HepG2 (cell line): ENCODE data around the gene CNDP1. TPM values are rescaled to one million over a fixed set of nuclear protein-coding genes. Genes with fewer than 3 reads are reported as not detected.
"Not testable (repeated sequence)": the region's sequence is repeated elsewhere in the genome, so short reads cannot be mapped to it uniquely, and the experiment has no call there.

Experiments
- ATAC-seq: fragments of 200-7000 bp; cut with Tn5 transposase; 3 replicates; pipeline ENCODE4 v1.9.1; 2020; ENCODE audit warnings: mild to moderate bottlenecking, moderate library complexity
- BruUV-seq: library from RNA; stranded (reverse); fragments of 400-500 nt; replicated peaks from 2 replicates; lab custom pipeline; 2021; lab: Mats Ljungman, UMichigan
- CTCF ChIA-PET: fragments of 300-600 bp; formaldehyde crosslinking; extraction: SDS; loops from one replicate; lab custom pipeline; 2021; ENCODE audit warnings: low total read pairs, inconsistent platforms, low intra/inter-chr PET ratio; lab: Yijun Ruan, JAX
- POLR2A ChIA-PET: fragments of 350-600 bp; sonication (Branson Sonifier 250); formaldehyde crosslinking; loops from one replicate; lab custom pipeline; 2020; ENCODE audit warnings: antibody characterized with exemption, inconsistent platforms; lab: Yijun Ruan, JAX
- DNase-seq: peaks from one replicate; pipeline ENCODE4 v3.0.0-alpha.2; 2015; ENCODE audit warnings: low spot score
- FAIRE-seq: peaks from 3 replicates; lab custom pipeline; 2011; peaks lifted over from hg19 to GRCh38; lab: Jason Lieb, UNC
- H2AFZ ChIP-seq: one replicate; pipeline ENCODE4 v1.6.1; 2011; ENCODE audit warnings: low read length, inconsistent platforms
- H3K27ac ChIP-seq: fragments of 300-600 bp; 3 replicates; pipeline ENCODE4 v1.8.0; 2011; ENCODE audit warnings: mixed run types, mild to moderate bottlenecking, mixed read lengths, low read length, inconsistent platforms; ENCODE audit not compliant: insufficient read depth; ENCODE audit errors: extremely low read length
- H3K27me3 ChIP-seq, 2 experiments: fragments of 200-600 bp in 1 of 2; 2 replicates in 1 of 2; 3 replicates in 1 of 2; pipeline versions ENCODE4 v1.6.0 to v1.8.0; 2011; ENCODE audit warnings: low read length in 2 of 2, mild to moderate bottlenecking in 2 of 2, moderate library complexity in 2 of 2, inconsistent platforms in 1 of 2; ENCODE audit not compliant: insufficient read depth in 2 of 2, control insufficient read depth in 1 of 2
- H3K36me3 ChIP-seq, 2 experiments: fragments of 200-600 bp in 1 of 2; replicated peaks in 1 of 2; 2 replicates in 1 of 2; 3 replicates in 1 of 2; pipeline versions ENCODE4 v1.5.1 to v1.8.0; 2011; ENCODE audit warnings: low read length in 2 of 2, inconsistent platforms in 1 of 2; ENCODE audit not compliant: insufficient read depth in 2 of 2, control insufficient read depth in 1 of 2
- H3K4me1 ChIP-seq: 2 replicates; pipeline ENCODE4 v1.5.1; 2012; ENCODE audit warnings: low read length, inconsistent platforms; ENCODE audit not compliant: insufficient read depth
- H3K4me2 ChIP-seq: 2 replicates; pipeline ENCODE4 v1.6.0; 2011; ENCODE audit warnings: low read depth, low read length, inconsistent platforms
- H3K4me3 ChIP-seq, 3 experiments: fragments of 200-600 bp in 1 of 3; sonication (generic), shearing (Covaris generic) in 1 of 3; replicated peaks in 1 of 3; 2 replicates each; pipeline ENCODE4 v1.5.1; 2011 to 2016; ENCODE audit warnings: low read length in 3 of 3, inconsistent platforms in 2 of 3, low read depth in 2 of 3, mild to moderate bottlenecking in 2 of 3, control low read depth in 1 of 3, mixed read lengths in 1 of 3; ENCODE audit not compliant: insufficient read depth in 1 of 3
- H3K79me2 ChIP-seq: one replicate; pipeline ENCODE4 v1.6.1; 2011; ENCODE audit warnings: low read length, inconsistent platforms; ENCODE audit not compliant: insufficient read depth
- H3K9ac ChIP-seq: 2 replicates; pipeline ENCODE4 v1.6.0; 2011; ENCODE audit warnings: mild to moderate bottlenecking, low read depth, low read length, inconsistent platforms; ENCODE audit not compliant: insufficient read depth
- H3K9me3 ChIP-seq: 2 replicates; pipeline ENCODE4 v1.5.1; 2012; ENCODE audit warnings: mild to moderate bottlenecking, low read length
- H4K20me1 ChIP-seq: 2 replicates; pipeline ENCODE4 v1.6.0; 2011; ENCODE audit warnings: inconsistent platforms, mild to moderate bottlenecking, low read length, moderate library complexity; ENCODE audit not compliant: insufficient read depth
- KIAA2018 ChIP-seq: sonication (generic); formaldehyde crosslinking; IDR thresholded peaks from 2 replicates; pipeline ENCODE4 v1.5.0; 2020; ENCODE audit warnings: mild to moderate bottlenecking, missing genetic modification reagents, borderline replicate concordance
- WGBS: methylation state at CpG from one replicate; pipeline ENCODE4 v1.1.6; 2017; ENCODE audit warnings: low lambda C conversion rate; 5-methylcytosine and 5-hydroxymethylcytosine counted together
- in situ Hi-C: cut with HindIII; loops from 2 replicates; pipeline ENCODE4 v1.10.0; 2017; ENCODE audit warnings: low pct_unique_long_range_greater_than_20kb; ENCODE audit not compliant: extremely low pct_ligation_motif_present
- intact Hi-C: fragments of 100-400 bp; cut with micrococcal nuclease; formaldehyde crosslinking; loops from one replicate; pipeline ENCODE4 v1.10.0; 2022; ENCODE audit not compliant: unreplicated experiment
- polyA plus RNA-seq, 8 experiments: library from polyadenylated mRNA; depleted of rRNA in 3 of 8; stranded (reverse) in 7 of 8; unstranded in 1 of 8; fragments of >200 nt; fragmentation: Illumina TruSeq in 4 of 8; extraction: Trizol in 4 of 8; gene quantifications; 2 replicates each; pipeline versions ENCODE4 v1.2.1 to v1.2.3, GENCODE V29; 2011 to 2016; ENCODE audit warnings: low read depth in 4 of 8, missing spikeins in 1 of 8, mixed read lengths in 1 of 8; ENCODE audit not compliant: insufficient read depth in 1 of 8
- total RNA-seq, 5 experiments: library from RNA; depleted of rRNA; stranded (reverse); fragments of >200 nt; fragmentation: Illumina TruSeq; extraction: Trizol; gene quantifications; 2 replicates each; pipeline ENCODE4 v1.2.3, GENCODE V29; 2016; ENCODE audit warnings: low read depth in 1 of 5

CNDP1 gene
- total and polyA plus RNA-seq, 2 of the 13 experiments (the other 11 are each of a cell fraction or from before 2014, with no cell fraction given), result 0.01 TPM; not detected in 1

GRCh38 chr18:74524097-74524496, 10.2 kb upstream of the CNDP1 start (continued):
- TF ChIP-seq KIAA2018 (CRISPR knock-in tag), result no peak

GRCh38 chr18:74524915-74525314, 9.4 kb upstream of the CNDP1 start:
- H4K20me1 ChIP-seq, H3K4me2 ChIP-seq, H2AFZ ChIP-seq, FAIRE-seq, DNase-seq, BruUV-seq, H3K9me3 ChIP-seq, CTCF ChIA-PET, H3K4me1 ChIP-seq, H3K27ac ChIP-seq, H3K79me2 ChIP-seq, H3K4me3 ChIP-seq, intact Hi-C loops, ATAC-seq, in situ Hi-C loops, H3K27me3 ChIP-seq, H3K9ac ChIP-seq: not testable (repeated sequence)
- WGBS, result 89% methylated on average over 5 of the region's 7 CpGs
- POLR2A ChIA-PET, result interaction anchor here (5.0 kb wide), 1 partner anchor 17 kb away, joined by 13 read pairs; no protein-coding TSS in a partner anchor
- peaks cover 2 to 15% of the 10 kb centered on the region in 2 experiments; a peak in 3 of 5 replicates for H3K36me3 ChIP-seq
